ENCODE results near the gene RNF157. TPM values are rescaled to one million over a fixed set of nuclear protein-coding genes. Genes with fewer than 3 reads are reported as not detected.
"Not testable (repeated sequence)": the region's sequence is repeated elsewhere in the genome, so short reads cannot be mapped to it uniquely, and the experiment has no call there.

The RNF157 gene
- total RNA-seq, 4 donors from 2014 or later, result 1.7 to 6.6 (median 4.7) TPM

- TF ChIP-seq POLR2A (IDR thresholded peaks at IDR 0.05) (no peak), CTCF (IDR thresholded peaks at IDR 0.05) (no peak)
- intact Hi-C loops (cut with DNase I), result no loop called here
- Histone ChIP-seq H3K4me1 (peaks cover 0 to 13% of the 10 kb centered on the region in 2 donors), H3K36me3 (no peaks in the 10 kb centered on the region), H3K4me3 (replicated peaks in 1 of 3) (no peak overlapping the region), H3K9me3 (no peaks in the 10 kb centered on the region), H3K27me3 (no peaks in the 10 kb centered on the region), H3K27ac (no peak overlapping the region)
- 66 to 76% methylated on average over 7 of the region's 7 CpGs for WGBS, 2 donors
- no peak for DNase-seq
These were observed 32.8 kb downstream of the RNF157 start for GRCh38 chr17:76207275-76208059.

GRCh38 chr17:76205542-76206144, 34.6 kb downstream of the RNF157 start:
- H3K27me3 ChIP-seq; H3K9me3 ChIP-seq; H3K4me3 ChIP-seq (replicated peaks in 1 of 3); H3K27ac ChIP-seq; H3K36me3 ChIP-seq; H3K4me1 ChIP-seq; DNase-seq; intact Hi-C loops (cut with DNase I): not testable (repeated sequence)
- 96 to 98% methylated on average over 9 of the region's 9 CpGs for WGBS, 2 donors

- no peak for TF ChIP-seq CTCF (IDR thresholded peaks at IDR 0.05)
- no peak for TF ChIP-seq POLR2A (IDR thresholded peaks at IDR 0.05)
- Histone ChIP-seq H3K27ac (no peak overlapping the region), H3K27me3 (no peaks in the 10 kb centered on the region), H3K36me3 (no peaks in the 10 kb centered on the region), H3K4me1 (peaks cover 0 to 4% of the 10 kb centered on the region in 2 donors), H3K9me3 (no peaks in the 10 kb centered on the region), H3K4me3 (replicated peaks in 1 of 3) (no peak overlapping the region)
- no peak for DNase-seq
- intact Hi-C loops (cut with DNase I), result no loop called here
- 88 to 90% methylated on average over 3 of the region's 3 CpGs for WGBS, 2 donors
These were observed 36.0 kb downstream of the RNF157 start for GRCh38 chr17:76204277-76204676.

- WGBS, 2 donors, result 93 to 94% methylated on average over 4 of the region's 4 CpGs
- TF ChIP-seq POLR2A (IDR thresholded peaks at IDR 0.05) (no peak), CTCF (IDR thresholded peaks at IDR 0.05) (no peak)
- intact Hi-C loops (cut with DNase I), result no loop called here
- Histone ChIP-seq H3K4me1 (peaks cover 20 to 23% of the 10 kb centered on the region in 2 donors), H3K27ac (no peak overlapping the region), H3K9me3 (no peaks in the 10 kb centered on the region), H3K27me3 (no peaks in the 10 kb centered on the region), H3K4me3 (replicated peaks in 1 of 3) (no peak overlapping the region), H3K36me3 (no peaks in the 10 kb centered on the region)
- no peak for DNase-seq
These were observed 39.9 kb downstream of the RNF157 start for GRCh38 chr17:76200354-76200753.

GRCh38 chr17:76199469-76199868, 40.8 kb downstream of the RNF157 start:
- no peak overlapping the region for H3K27ac ChIP-seq
- H3K4me3 ChIP-seq (replicated peaks in 1 of 3), result no peak overlapping the region
- no peaks in the 10 kb centered on the region for H3K9me3 ChIP-seq
- DNase-seq, result no peak
- no peak for TF ChIP-seq POLR2A (IDR thresholded peaks at IDR 0.05)
- TF ChIP-seq CTCF (IDR thresholded peaks at IDR 0.05), result no peak
- WGBS, 2 donors, result 80 to 91% methylated on average over 4 of the region's 4 CpGs
- H3K4me1 ChIP-seq, result peaks cover 20 to 23% of the 10 kb centered on the region in 2 donors
- no peaks in the 10 kb centered on the region for H3K27me3 ChIP-seq
- intact Hi-C loops (cut with DNase I), result no loop called here
- H3K36me3 ChIP-seq, result no peaks in the 10 kb centered on the region

All from thyroid gland (tissue), 4 donors.